ENCODE data around the gene TRPM7. TPM values are rescaled to one million over a fixed set of nuclear protein-coding genes. Genes with fewer than 3 reads are reported as not detected.

TRPM7 gene
- total and polyA plus RNA-seq, 9 donors = 12.4 to 57.2 (median 40.4) TPM

- no peaks in the 10 kb centered on the region for H3K4me1 ChIP-seq (ENCODE audit: insufficient read depth)
- TF ChIP-seq EP300 (IDR thresholded peaks at IDR 0.05) = no peak
- no peak for TF ChIP-seq POLR2A (IDR thresholded peaks at IDR 0.05)
- TF ChIP-seq CTCF (IDR thresholded peaks at IDR 0.05) = no peak
- no peaks in the 10 kb centered on the region for H3K9me3 ChIP-seq
- no peak overlapping the region for H3K27ac ChIP-seq
- DNase-seq = no peak
- intact Hi-C loops (cut with DNase I) = no loop called here
- H3K4me3 ChIP-seq = no peak overlapping the region
- H3K36me3 ChIP-seq = no peaks in the 10 kb centered on the region
- no peaks in the 10 kb centered on the region for H3K27me3 ChIP-seq
- WGBS, 3 donors = 85 to 88% (median 86%) methylated on average over 1 of the region's 1 CpG
These were observed 32.1 kb upstream of the TRPM7 start for GRCh38 chr15:50718700-50719125.

GRCh38 chr15:50712018-50712417 lies 25.4 kb upstream of the TRPM7 start:
- Histone ChIP-seq H3K27ac (no peak overlapping the region), H3K4me3 (no peak overlapping the region), H3K27me3 (no peaks in the 10 kb centered on the region), H3K9me3 (no peaks in the 10 kb centered on the region), H3K4me1 (ENCODE audit: insufficient read depth) (no peaks in the 10 kb centered on the region), H3K36me3 (no peaks in the 10 kb centered on the region)
- WGBS, 3 donors = 93 to 97% (median 93%) methylated on average over 3 of the region's 3 CpGs
- DNase-seq = no peak
- TF ChIP-seq CTCF (IDR thresholded peaks at IDR 0.05) (no peak), POLR2A (IDR thresholded peaks at IDR 0.05) (no peak)
- intact Hi-C loops (cut with DNase I) = no loop called here

GRCh38 chr15:50710585-50710984 lies 24.0 kb upstream of the TRPM7 start:
- Histone ChIP-seq H3K36me3 (no peaks in the 10 kb centered on the region), H3K4me3 (no peak overlapping the region), H3K27me3 (no peaks in the 10 kb centered on the region), H3K9me3 (no peaks in the 10 kb centered on the region), H3K4me1 (ENCODE audit: insufficient read depth) (no peaks in the 10 kb centered on the region), H3K27ac (no peak overlapping the region)
- DNase-seq = no peak
- intact Hi-C loops (cut with DNase I) = no loop called here
- TF ChIP-seq POLR2A (IDR thresholded peaks at IDR 0.05) = no peak
- TF ChIP-seq EP300 (IDR thresholded peaks at IDR 0.05) = no peak
- no peak for TF ChIP-seq CTCF (IDR thresholded peaks at IDR 0.05)

GRCh38 chr15:50707878-50708427 lies 21.4 kb upstream of the TRPM7 start:
- 85 to 91% (median 87%) methylated on average over 3 of the region's 3 CpGs for WGBS, 3 donors
- H3K36me3 ChIP-seq = no peaks in the 10 kb centered on the region
- DNase-seq = no peak
- intact Hi-C loops (cut with DNase I) = no loop called here
- H3K4me1 ChIP-seq (ENCODE audit: insufficient read depth) = no peaks in the 10 kb centered on the region
- no peak overlapping the region for H3K4me3 ChIP-seq
- no peak for TF ChIP-seq POLR2A (IDR thresholded peaks at IDR 0.05)
- no peak for TF ChIP-seq EP300 (IDR thresholded peaks at IDR 0.05)
- no peak for TF ChIP-seq CTCF (IDR thresholded peaks at IDR 0.05)
- no peaks in the 10 kb centered on the region for H3K27me3 ChIP-seq
- H3K27ac ChIP-seq = no peak overlapping the region
- H3K9me3 ChIP-seq = no peaks in the 10 kb centered on the region
